ENCODE data around the gene ABCA10.
A peak's percentile ranks its signal among the peaks of the same experiment; 100 is the strongest.
"Not testable (repeated sequence)": the region's sequence is repeated elsewhere in the genome, so short reads cannot be mapped to it uniquely, and the experiment has no call there.

ABCA10 gene

DNA sequence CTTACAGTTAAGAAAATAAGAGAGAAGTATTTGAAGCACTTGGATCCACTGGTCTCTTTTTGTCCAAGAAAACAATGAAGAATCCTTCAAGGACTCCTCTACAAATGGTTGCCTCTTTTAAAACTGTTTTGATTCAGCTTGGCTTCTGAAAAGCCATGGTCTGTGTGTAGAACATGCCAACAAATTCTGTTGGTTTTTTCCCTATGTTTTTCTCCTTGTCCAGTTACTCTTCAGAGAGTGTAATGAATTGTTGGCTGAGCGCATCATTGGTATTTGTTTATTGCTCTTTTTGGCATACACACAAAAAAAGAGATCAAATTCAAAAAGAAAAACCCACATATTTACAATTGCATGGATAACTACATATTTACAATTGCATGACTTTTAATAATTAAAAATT, at the start of gene ABCA10:
ABCA10 (minus strand) TSS at position 249 of the 400 bp plus-strand sequence. CDS start 3,466 bp downstream, outside the sequence.
- no peak for DNase-seq (ENCODE audit: low read depth in 1 of 2, low spot score in 1 of 2)

DNA sequence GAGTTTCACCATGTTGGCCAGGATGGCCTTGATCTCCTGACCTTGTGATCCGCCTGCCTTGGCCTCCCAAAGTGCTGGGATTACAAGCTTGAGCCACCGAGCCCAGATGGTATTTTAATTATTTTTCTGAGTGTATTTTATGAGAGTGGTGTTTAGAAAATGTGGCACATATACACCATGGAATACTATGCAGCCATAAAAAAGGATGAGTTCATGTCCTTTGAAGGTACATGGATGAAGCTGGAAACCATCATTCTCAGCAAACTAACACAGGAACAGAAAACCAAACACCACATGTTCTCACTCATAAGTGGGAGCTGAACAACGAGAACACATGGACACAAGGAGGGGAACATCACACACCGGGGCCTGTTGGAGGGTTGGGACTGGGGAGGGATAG, 47.7 kb upstream of the ABCA10 start:
- DNase-seq (ENCODE audit: low read depth in 1 of 2, low spot score in 1 of 2) = not testable (repeated sequence)

- DNase-seq (ENCODE audit: low read depth in 1 of 2, low spot score in 1 of 2) = no peak
Observed at GRCh38 chr17:69275751-69276150, 47.1 kb upstream of the ABCA10 start.

- no peak for DNase-seq (ENCODE audit: low read depth in 1 of 2, low spot score in 1 of 2)
Observed at GRCh38 chr17:69271023-69271422, 42.4 kb upstream of the ABCA10 start.

DNA sequence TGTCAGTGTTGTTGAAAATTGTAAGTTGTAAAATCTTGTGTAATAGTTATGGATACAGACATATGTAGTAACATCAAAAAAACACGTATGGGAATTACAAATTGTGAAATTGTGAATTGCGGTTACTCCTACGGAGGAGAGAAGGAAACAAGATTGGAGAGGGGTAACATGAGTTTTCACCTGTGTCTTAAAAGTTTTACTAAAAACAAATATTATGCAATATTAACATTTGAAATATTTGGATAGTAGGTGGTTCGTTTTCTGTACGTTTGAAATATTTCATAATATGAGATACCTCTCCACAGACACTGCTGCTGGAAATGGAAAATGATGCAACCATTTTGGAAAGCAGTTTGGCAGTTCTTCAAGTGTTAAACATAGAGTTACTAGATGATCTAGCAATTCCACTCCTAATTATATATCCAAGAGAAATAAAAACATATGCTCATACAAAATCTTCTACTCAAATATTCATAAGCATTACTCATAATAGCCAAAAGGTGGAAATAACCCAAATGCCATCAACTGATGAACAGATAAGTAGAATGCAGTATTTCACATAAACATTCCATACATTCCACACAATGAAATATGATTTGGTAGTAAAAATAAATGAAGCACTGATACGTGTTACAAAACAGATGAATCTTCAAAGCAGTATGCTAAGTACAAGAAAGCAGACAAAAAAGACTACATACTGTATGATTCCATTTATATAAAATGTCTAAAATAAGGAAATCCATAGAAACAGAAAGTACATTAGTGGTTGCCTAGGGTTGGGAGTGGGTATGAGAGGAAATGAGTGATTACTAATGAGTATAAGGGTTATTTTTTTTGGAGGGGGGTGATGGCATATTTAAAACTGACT, 40.7 kb upstream of the ABCA10 start:
- no peak for DNase-seq (ENCODE audit: low read depth in 1 of 2, low spot score in 1 of 2)

GRCh38 chr17:69268543-69269014, 40.0 kb upstream of the ABCA10 start:
- DNase-seq (ENCODE audit: low read depth in 1 of 2, low spot score in 1 of 2) = no peak

GRCh38 chr17:69267219-69267618, 38.6 kb upstream of the ABCA10 start:
- DNase-seq (ENCODE audit: low read depth in 1 of 2, low spot score in 1 of 2) = no peak

DNA sequence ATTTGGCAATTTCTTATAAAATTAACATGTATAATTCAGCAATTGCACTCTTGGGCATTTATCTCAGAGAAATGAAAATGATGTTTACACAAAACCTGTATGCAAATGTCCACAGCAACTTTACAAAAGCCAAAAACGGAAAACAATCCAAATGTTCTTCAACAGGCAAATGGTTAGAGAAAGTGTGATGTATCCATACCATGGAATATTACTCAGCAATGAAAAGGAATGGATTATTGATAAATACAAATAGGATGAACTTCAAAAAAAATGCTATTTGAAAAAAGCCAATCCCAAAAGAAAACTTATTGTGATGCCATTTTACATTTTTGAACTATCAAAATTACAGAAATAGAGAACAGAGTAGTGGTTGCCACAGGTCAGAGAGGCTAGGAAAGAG, 37.2 kb upstream of the ABCA10 start:
- DNase-seq (ENCODE audit: low read depth in 1 of 2, low spot score in 1 of 2) = no peak

DNA sequence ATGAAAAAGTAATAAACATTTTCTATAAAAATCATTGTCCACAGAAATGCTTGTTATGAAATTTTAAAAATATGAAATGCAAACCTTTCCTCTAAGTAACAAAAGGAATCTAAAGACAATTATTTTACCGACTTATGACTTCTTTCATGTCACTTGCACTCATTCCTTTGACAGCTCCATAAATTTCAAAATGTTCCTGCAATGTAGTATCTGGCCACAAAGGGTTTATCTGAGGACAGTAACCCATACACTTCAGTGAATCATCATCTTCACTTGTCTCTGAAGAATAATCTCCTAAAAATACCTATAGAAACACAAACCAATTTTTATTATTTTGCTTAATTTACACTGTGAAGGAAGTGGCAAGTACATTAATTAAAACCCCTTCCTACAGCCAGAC, 25.6 kb upstream of the ABCA10 start:
- DNase-seq (ENCODE audit: low read depth in 1 of 2, low spot score in 1 of 2) = no peak

DNA sequence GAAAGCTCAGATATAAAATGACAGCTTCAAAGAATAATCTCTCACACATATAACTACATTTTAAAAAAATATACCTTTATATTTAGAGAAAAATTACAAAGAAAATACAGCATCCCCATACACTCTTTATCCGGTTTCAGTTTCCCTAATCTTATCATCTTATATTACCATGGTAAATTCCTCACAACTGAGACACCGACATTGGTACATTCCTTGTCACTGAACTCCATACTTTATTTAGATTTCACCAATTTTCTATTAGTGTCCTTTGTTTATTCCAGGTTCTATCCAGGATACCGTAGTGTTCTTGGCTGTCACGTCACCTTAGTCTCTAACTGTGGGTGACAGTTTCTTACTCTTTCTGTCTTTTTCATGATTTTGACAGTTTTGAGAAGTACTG, 22.0 kb upstream of the ABCA10 start:
- DNase-seq (ENCODE audit: low read depth in 1 of 2, low spot score in 1 of 2) = no peak

- DNase-seq (ENCODE audit: low read depth in 1 of 2, low spot score in 1 of 2) = no peak
Observed at GRCh38 chr17:69246726-69247375, 18.2 kb upstream of the ABCA10 start.

- DNase-seq (ENCODE audit: low read depth in 1 of 2, low spot score in 1 of 2) = no peak
Observed at GRCh38 chr17:69246202-69246601, 17.6 kb upstream of the ABCA10 start.

- no peak for DNase-seq (ENCODE audit: low read depth in 1 of 2, low spot score in 1 of 2)
Observed at GRCh38 chr17:69245617-69246016, 17.0 kb upstream of the ABCA10 start.

DNA sequence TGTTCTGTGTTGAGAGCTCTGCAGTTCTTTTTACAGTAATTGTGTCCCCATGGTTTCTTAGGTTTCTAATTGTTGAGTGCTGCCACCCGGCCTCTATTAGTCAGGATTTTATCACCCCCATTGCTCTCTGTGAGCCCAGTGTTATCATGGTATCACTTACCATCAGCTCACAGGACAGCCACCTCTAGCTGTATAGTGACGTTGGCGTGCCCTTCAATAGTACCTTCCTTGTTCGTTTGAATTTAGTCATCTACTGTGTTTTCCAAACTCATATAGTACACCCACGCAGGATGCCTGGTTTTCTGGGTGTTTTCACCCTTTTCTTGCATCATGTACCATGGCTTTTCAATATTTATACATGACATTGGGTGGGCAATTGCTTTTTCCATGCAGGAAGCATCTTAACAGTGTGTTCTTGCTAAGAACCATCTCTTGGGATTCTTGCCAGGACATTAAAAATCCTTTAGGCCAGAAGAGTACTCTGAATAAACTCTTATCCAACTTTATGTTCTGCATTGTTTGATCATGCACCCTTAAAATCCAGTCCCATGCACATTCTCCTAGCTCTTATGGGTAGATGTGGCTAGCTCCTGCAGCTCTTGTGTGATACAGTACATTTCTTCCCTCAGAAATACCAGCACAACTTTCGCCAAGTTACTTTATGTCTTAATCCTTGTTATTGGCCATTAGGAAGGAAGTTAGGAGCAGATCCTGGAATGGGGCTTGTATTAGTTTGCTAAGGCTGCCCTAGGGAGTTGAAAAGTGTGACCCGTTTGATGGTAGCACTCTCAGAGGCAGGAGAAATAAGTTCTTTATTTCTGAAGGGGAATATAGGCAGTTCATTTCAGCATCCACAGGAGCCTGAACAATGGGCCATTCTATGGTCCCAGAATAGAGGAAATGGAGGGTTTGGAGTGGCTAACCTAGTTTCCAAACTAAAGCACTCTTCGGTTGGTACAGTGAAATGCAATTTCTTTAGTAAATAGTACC, 11.3 kb upstream of the ABCA10 start:
- DNase-seq (ENCODE audit: low read depth in 1 of 2, low spot score in 1 of 2) = no peak

- DNase-seq (ENCODE audit: low read depth in 1 of 2, low spot score in 1 of 2) = no peak
Observed at GRCh38 chr17:69236946-69237345, 8.3 kb upstream of the ABCA10 start.

DNA sequence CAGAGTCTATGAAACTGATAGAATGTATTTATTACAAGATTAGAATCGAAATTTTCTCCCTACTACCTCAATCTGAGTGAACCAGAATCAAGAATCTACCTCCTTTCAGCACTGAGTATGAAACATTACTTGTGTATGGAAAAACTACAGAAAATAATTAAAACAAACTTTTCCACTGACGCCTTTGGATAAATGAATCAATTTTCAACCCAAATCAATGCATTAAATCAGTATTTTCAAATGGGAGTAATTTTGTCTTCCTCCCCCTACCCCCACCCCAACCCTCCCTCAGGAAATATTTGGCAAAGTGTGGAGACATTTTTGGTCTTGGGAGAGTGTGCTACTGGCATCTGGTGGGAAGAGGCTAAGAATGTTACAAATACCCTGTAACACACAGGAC, 7.8 kb upstream of the ABCA10 start:
- DNase-seq (ENCODE audit: low read depth in 1 of 2, low spot score in 1 of 2) = no peak

GRCh38 chr17:69235338-69236058, 6.9 kb upstream of the ABCA10 start:
- DNase-seq (ENCODE audit: low read depth in 1 of 2, low spot score in 1 of 2) = peak; percentile 9 to 42

DNA sequence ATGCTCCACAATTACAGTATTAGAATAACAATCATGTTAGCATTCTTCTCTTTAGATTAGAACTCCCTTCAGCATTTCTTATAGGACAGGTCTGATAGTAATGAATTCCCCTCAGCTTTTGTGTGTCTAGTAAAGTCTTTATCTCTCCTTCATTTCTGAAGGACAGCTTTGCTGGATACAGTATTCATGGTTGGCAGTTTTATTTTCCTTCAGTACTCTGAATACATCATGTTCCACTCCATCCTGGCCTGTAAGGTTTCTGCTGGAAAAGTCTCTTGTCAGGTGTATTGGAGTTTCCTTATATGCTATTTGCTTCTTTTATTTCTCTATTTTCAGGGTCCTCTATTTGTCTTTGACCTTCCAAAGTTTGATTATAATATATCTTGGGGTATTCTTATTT, 4.0 kb upstream of the ABCA10 start:
- DNase-seq (ENCODE audit: low read depth in 1 of 2, low spot score in 1 of 2) = no peak

- no peak for DNase-seq (ENCODE audit: low read depth in 1 of 2, low spot score in 1 of 2)
Observed at GRCh38 chr17:69231521-69231920, 2.9 kb upstream of the ABCA10 start.

GRCh38 chr17:69230939-69231338, 2.3 kb upstream of the ABCA10 start:
- DNase-seq (ENCODE audit: low read depth in 1 of 2, low spot score in 1 of 2) = no peak

- DNase-seq (ENCODE audit: low read depth in 1 of 2, low spot score in 1 of 2) = no peak
Observed at GRCh38 chr17:69228018-69228417, 606 bp downstream of the ABCA10 start.
